ENCODE measurements around the gene MMP13.

Gene MMP13

GRCh38 chr11:102985850-102986249 lies 30.3 kb upstream of the MMP13 start:
- no peak overlapping the region for H3K27ac ChIP-seq (ENCODE audit: extremely low read depth, low read depth, low read length)
- CTCF ChIA-PET, result no interaction called here

GRCh38 chr11:102983486-102983885 lies 28.0 kb upstream of the MMP13 start:
- H3K9me3 ChIP-seq (ENCODE audit: control insufficient read depth, insufficient read depth, low read depth, low read length), result no peaks in the 10 kb centered on the region
- ChIA-PET CTCF (interaction anchor here (0.8 kb wide), 1 partner anchor 20 kb away, joined by 4 read pairs; no protein-coding TSS in a partner anchor), POLR2A (no interaction called here)
- no peaks in the 10 kb centered on the region for H3K4me1 ChIP-seq (ENCODE audit: control insufficient read depth, insufficient read depth, low read length)
- TF ChIP-seq ZNF837 (tag by site-specific recombination; IDR thresholded peaks at IDR 0.05) (no peak), ZNF146 (tag by site-specific recombination; IDR thresholded peaks at IDR 0.05) (no peak), ZNF555 (tag by site-specific recombination; conservative IDR thresholded peaks at IDR 0.05) (no peak), ZNF514 (tag by site-specific recombination; IDR thresholded peaks at IDR 0.05) (no peak), PBX3 (CRISPR knock-in tag; IDR thresholded peaks at IDR 0.05) (no peak), ZNF302 (tag by site-specific recombination; IDR thresholded peaks at IDR 0.05; ENCODE audit: low read depth) (no peak), ZNF114 (tag by site-specific recombination; IDR thresholded peaks at IDR 0.05) (no peak), ZSCAN4 (tag by site-specific recombination; IDR thresholded peaks at IDR 0.05) (no peak), ZNF664 (tag by site-specific recombination; IDR thresholded peaks at IDR 0.05) (no peak), MYNN (tag by site-specific recombination; IDR thresholded peaks at IDR 0.05; ENCODE audit: borderline replicate concordance) (no peak), ZNF610 (tag by site-specific recombination; IDR thresholded peaks at IDR 0.05; ENCODE audit: borderline replicate concordance) (no peak)
- H3K27ac ChIP-seq (ENCODE audit: extremely low read depth, low read depth, low read length), result no peak overlapping the region
- no peak overlapping the region for H3K4me3 ChIP-seq (ENCODE audit: low read depth, low read length)
- H3K36me3 ChIP-seq (ENCODE audit: control insufficient read depth in 2 of 2, insufficient read depth in 1 of 2, low read length in 2 of 2), result no peaks in the 10 kb centered on the region

More at GRCh38 chr11:102985850-102986249, 30.3 kb upstream of the MMP13 start:
- H3K9me3 ChIP-seq (ENCODE audit: control insufficient read depth, insufficient read depth, low read depth, low read length), result no peaks in the 10 kb centered on the region
- TF ChIP-seq GLIS2 (tag by site-specific recombination; IDR thresholded peaks at IDR 0.05), result no peak
- no peak overlapping the region for H3K4me3 ChIP-seq (ENCODE audit: low read depth, low read length)
- no peaks in the 10 kb centered on the region for H3K36me3 ChIP-seq (ENCODE audit: control insufficient read depth in 2 of 2, insufficient read depth in 1 of 2, low read length in 2 of 2)
- POLR2A ChIA-PET, result no interaction called here
- no peaks in the 10 kb centered on the region for H3K4me1 ChIP-seq (ENCODE audit: control insufficient read depth, insufficient read depth, low read length)

- ChIA-PET CTCF (no interaction called here), POLR2A (no interaction called here)
- no peaks in the 10 kb centered on the region for H3K9me3 ChIP-seq (ENCODE audit: control insufficient read depth, insufficient read depth, low read depth, low read length)
- H3K4me1 ChIP-seq (ENCODE audit: control insufficient read depth, insufficient read depth, low read length), result no peaks in the 10 kb centered on the region
- H3K36me3 ChIP-seq (ENCODE audit: control insufficient read depth in 2 of 2, insufficient read depth in 1 of 2, low read length in 2 of 2), result no peaks in the 10 kb centered on the region
- TF ChIP-seq ZNF311 (tag by site-specific recombination; IDR thresholded peaks at IDR 0.05; ENCODE audit: borderline replicate concordance) (no peak), ZNF792 (tag by site-specific recombination; IDR thresholded peaks at IDR 0.05) (no peak), HOXC10 (CRISPR knock-in tag; IDR thresholded peaks at IDR 0.05) (no peak), GLI2 (tag by site-specific recombination; IDR thresholded peaks at IDR 0.05; ENCODE audit: borderline replicate concordance, low read depth) (no peak), ZNF707 (tag by site-specific recombination; IDR thresholded peaks at IDR 0.05) (no peak), RBAK (tag by site-specific recombination; IDR thresholded peaks at IDR 0.05) (no peak), ZNF366 (tag by site-specific recombination; conservative IDR thresholded peaks at IDR 0.05) (no peak), ZNF121 (tag by site-specific recombination; IDR thresholded peaks at IDR 0.05) (no peak), ZBTB44 (tag by site-specific recombination; IDR thresholded peaks at IDR 0.05) (no peak), SP2 (tag by site-specific recombination; IDR thresholded peaks at IDR 0.05) (no peak)
- no peak overlapping the region for H3K27ac ChIP-seq (ENCODE audit: extremely low read depth, low read depth, low read length)
- H3K4me3 ChIP-seq (ENCODE audit: low read depth, low read length), result no peak overlapping the region
Measured at GRCh38 chr11:102981324-102981910, 25.9 kb upstream of the MMP13 start.
